Calu3 (cell line): Measurements from ENCODE around the gene CTNNA2. TPM values are rescaled to one million over a fixed set of nuclear protein-coding genes. Genes with fewer than 3 reads are reported as not detected.

Experiments used
- BruUV-seq: library from RNA; stranded (reverse); fragments of 400-500 nt; replicated peaks from 2 replicates; lab custom pipeline; 2021; lab: Mats Ljungman, UMichigan
- CTCF ChIA-PET: fragments of 300-600 bp; sonication (Branson Sonifier 250); formaldehyde crosslinking; loops from one replicate; lab custom pipeline; 2022; ENCODE audit warnings: antibody characterized with exemption; lab: Charles Lee
- DNase-seq: peaks from one replicate; pipeline ENCODE4 v3.0.0; 2022
- H3K27ac Mint-ChIP-seq: one replicate; pipeline ENCODE4 v1.8.0; 2022; ENCODE audit warnings: mixed read lengths; ENCODE audit not compliant: unreplicated experiment
- H3K27me3 Mint-ChIP-seq: one replicate; pipeline ENCODE4 v1.8.0; 2022; ENCODE audit warnings: mixed read lengths; ENCODE audit not compliant: unreplicated experiment
- H3K36me3 Mint-ChIP-seq: one replicate; pipeline ENCODE4 v1.8.0; 2022; ENCODE audit warnings: mild to moderate bottlenecking, moderate library complexity, mixed read lengths; ENCODE audit not compliant: insufficient read depth, unreplicated experiment
- H3K4me1 Mint-ChIP-seq: one replicate; pipeline ENCODE4 v1.8.0; 2022; ENCODE audit warnings: mild to moderate bottlenecking, low read depth, mixed read lengths; ENCODE audit not compliant: unreplicated experiment
- H3K4me3 Mint-ChIP-seq: one replicate; pipeline ENCODE4 v1.8.0; 2022; ENCODE audit warnings: mild to moderate bottlenecking, low read depth, moderate library complexity, mixed read lengths; ENCODE audit not compliant: unreplicated experiment
- H3K9me3 Mint-ChIP-seq: one replicate; pipeline ENCODE4 v1.8.0; 2022; ENCODE audit warnings: low read depth, mixed read lengths; ENCODE audit not compliant: unreplicated experiment
- CTCF ChIP-seq: fragments of 200-600 bp; IDR thresholded peaks from one replicate; pipeline ENCODE4 v1.8.0; 2022; ENCODE audit warnings: antibody characterized with exemption; ENCODE audit not compliant: unreplicated experiment
- intact Hi-C: fragments of 100-400 bp; cut with micrococcal nuclease; formaldehyde crosslinking; loops from one replicate; pipeline ENCODE4 v1.10.0; 2022; ENCODE audit not compliant: unreplicated experiment
- total RNA-seq: library from RNA; stranded (reverse); gene quantifications from 2 replicates; pipeline ENCODE4 v1.2.3, GENCODE V29; 2022

The CTNNA2 gene
- total RNA-seq, 1 experiment from 2014 or later, result not detected

DNA sequence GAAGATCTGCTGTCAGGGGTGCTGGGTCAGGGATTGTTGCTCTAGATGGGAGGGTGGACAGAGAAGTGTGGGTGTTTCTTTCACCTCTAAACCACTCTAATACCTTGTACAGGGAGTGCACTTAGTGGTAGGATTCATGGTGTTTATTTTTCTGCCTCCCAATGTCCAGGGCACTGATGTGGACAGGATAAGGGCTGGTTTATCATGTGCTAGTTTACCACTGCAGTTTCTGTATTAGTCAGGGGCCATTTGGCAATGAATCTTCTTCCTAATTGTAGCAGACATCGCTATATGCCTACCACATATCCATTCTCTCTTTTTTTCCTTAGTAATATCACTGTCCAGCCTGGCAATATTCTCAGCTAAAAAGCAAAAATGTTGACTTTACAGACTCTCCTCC, 842.0 kb downstream of the CTNNA2 start:
- H3K27me3 Mint-ChIP-seq, result no peaks in the 10 kb centered on the region
- no peak for TF ChIP-seq CTCF
- H3K27ac Mint-ChIP-seq, result no peak overlapping the region
- H3K4me1 Mint-ChIP-seq, result no peaks in the 10 kb centered on the region
- intact Hi-C loops, result no loop called here
- CTCF ChIA-PET, result no interaction called here
- no peaks in the 10 kb centered on the region for H3K36me3 Mint-ChIP-seq
- H3K4me3 Mint-ChIP-seq, result no peak overlapping the region
- no peak for DNase-seq
- peaks cover 8% of the 10 kb centered on the region for H3K9me3 Mint-ChIP-seq
- no TSS peak for BruUV-seq

DNA sequence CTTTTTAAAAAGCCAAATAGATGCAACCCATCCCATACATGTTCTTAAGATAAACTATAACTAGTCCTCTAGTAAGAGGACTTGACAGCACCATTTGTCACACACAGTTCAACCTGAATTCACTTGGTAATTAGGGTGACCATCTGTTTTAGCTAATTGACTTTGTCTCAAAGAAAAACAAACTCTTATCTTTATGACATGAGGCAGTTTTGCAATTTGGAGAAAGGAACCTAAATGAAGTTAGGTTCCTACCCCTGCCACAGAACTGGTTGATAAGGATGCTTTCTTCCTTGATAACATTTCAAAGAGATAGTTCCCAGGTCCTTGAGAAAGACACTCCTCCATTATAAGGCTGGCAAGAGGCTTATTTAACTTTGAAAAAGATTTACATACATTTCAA, 849.1 kb downstream of the CTNNA2 start:
- no TSS peak for BruUV-seq
- Mint-ChIP-seq H3K9me3 (peaks cover 11% of the 10 kb centered on the region), H3K36me3 (no peaks in the 10 kb centered on the region), H3K4me1 (no peaks in the 10 kb centered on the region), H3K27me3 (no peaks in the 10 kb centered on the region), H3K4me3 (no peak overlapping the region), H3K27ac (no peak overlapping the region)
- CTCF ChIA-PET, result no interaction called here
- no peak for TF ChIP-seq CTCF
- DNase-seq, result no peak
- intact Hi-C loops, result no loop called here

DNA sequence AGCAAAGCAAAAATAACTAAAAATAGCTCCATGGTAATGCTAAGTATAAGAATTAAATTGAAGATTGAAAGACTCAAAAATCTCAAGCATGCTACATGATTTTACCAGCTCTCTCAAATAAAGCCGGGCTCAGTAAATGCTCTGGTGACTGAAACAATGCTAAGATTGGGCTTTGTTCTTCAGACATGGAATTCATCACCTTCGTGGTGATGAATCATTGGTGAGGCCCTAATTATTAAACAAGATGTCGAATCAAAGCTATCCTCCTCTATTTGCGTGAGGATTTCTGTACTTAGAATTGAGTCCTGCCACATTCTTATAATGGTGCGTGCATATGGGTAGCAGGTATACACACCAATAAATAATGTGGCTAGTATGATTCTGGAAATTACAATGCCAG, 850.5 kb downstream of the CTNNA2 start:
- BruUV-seq, result no TSS peak

GRCh38 chr2:80363791-80364349, 851.0 kb downstream of the CTNNA2 start:
- CTCF ChIA-PET, result no interaction called here
- Mint-ChIP-seq H3K27me3 (no peaks in the 10 kb centered on the region), H3K4me1 (no peaks in the 10 kb centered on the region), H3K27ac (no peak overlapping the region), H3K36me3 (no peaks in the 10 kb centered on the region), H3K4me3 (no peak overlapping the region), H3K9me3 (peaks cover 11% of the 10 kb centered on the region)
- no peak for DNase-seq
- BruUV-seq, result no TSS peak
- TF ChIP-seq CTCF, result no peak
- intact Hi-C loops, result no loop called here

More for the DNA sequence above, 850.5 kb downstream of the CTNNA2 start:
- Mint-ChIP-seq H3K4me1 (no peaks in the 10 kb centered on the region), H3K27ac (no peak overlapping the region), H3K4me3 (no peak overlapping the region), H3K27me3 (no peaks in the 10 kb centered on the region), H3K36me3 (no peaks in the 10 kb centered on the region), H3K9me3 (peaks cover 11% of the 10 kb centered on the region)
- DNase-seq, result no peak
- CTCF ChIA-PET, result no interaction called here
- TF ChIP-seq CTCF, result no peak
- intact Hi-C loops, result no loop called here
